Glomerular endothelial cell (primary cell): ENCODE data around the gene TP63. TPM values are rescaled to one million over a fixed set of nuclear protein-coding genes. Genes with fewer than 3 reads are reported as not detected.
"Not testable (repeated sequence)": the region's sequence is repeated elsewhere in the genome, so short reads cannot be mapped to it uniquely, and the experiment has no call there.

Source experiments
- DNase-seq: peaks from one replicate; pipeline ENCODE4 v3.0.0-alpha.2; 2011; ENCODE audit warnings: low read depth, low spot score; ENCODE audit errors: extremely low read depth
- total RNA-seq: library from RNA; depleted of rRNA; stranded (reverse); fragments of >200 nt; gene quantifications from 2 replicates; pipeline ENCODE4 v1.2.3, GENCODE V29; 2015

The TP63 gene
- total RNA-seq, 1 donor from 2014 or later = 0.53 TPM

GRCh38 chr3:189625071-189625470 lies 6.1 kb upstream of the TP63 start:
- DNase-seq = no peak

- DNase-seq = no peak
Measured at GRCh38 chr3:189625572-189625971, 5.6 kb upstream of the TP63 start.

DNA sequence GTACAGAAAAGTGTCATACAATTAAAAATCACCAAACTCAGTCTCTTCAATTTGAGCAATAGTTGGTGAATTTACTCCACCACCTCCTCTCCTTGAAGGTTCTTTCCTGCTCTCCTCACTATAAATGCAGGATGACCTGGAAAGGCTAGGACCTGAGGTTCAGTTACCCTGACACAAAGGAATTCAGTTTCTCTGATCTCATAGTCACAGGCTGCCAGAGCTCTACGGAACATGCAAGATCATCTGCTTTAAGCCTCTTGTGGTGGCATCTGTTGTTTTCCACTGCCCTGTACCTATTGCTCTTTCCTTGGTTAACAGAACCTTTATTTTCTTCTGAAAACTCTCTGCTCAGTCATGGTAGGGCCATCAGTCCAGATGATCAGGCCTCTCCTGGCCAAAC lies 4.9 kb upstream of the TP63 start:
- DNase-seq = no peak

GRCh38 chr3:189629803-189630455 lies 1.3 kb upstream of the TP63 start:
- no peak for DNase-seq

DNA sequence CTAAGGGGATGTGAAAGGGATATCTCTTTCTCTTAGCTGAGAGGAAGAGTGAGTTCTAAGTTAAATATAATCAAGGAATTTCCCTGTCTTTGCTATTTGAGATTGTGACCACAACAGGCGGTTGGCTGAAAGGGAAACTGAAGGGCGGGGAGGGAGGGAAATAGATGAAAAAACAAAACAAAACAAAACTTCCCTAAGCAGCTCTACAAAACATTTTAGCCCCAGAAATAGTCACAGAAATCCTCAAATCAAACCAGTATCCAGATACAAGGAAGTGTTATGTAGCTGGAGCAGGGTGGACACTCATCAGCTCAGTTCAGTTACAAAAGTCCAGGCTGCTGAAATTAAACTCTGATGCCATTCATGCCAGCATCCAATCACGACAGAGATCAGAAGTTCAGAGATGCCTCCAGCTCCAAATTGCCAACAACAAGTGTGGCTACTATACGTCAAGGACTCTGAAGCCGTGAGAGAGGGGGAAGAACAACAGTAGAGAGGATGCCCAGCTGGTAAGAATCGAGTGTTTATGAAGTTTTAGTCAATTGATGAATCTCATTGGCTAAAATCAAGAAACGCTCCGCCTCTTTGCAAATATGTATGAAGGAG lies 319 bp upstream of the TP63 start:
- DNase-seq = no peak

GRCh38 chr3:189631409-189631808 lies 220 bp downstream of the TP63 start:
- no peak for DNase-seq

DNA sequence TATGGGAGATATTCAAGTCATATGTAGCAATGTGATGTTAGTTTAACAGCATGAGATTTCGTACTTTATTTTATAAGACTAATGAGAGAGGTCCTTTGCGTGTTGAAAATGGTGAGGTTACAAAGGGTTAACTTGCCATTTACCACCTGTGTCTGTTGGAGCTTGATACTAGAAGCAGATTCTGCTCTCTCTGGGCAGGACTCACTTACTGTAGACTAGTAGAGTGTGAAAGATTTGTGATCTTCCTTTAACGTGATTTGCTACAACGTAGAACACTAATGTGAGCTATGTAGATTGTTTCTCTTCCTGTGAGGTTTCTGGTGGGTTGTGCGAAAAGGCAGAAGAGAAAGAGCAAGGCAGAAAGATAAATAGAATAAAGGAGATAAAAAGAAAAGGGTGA lies 1.1 kb downstream of the TP63 start:
- no peak for DNase-seq

DNA sequence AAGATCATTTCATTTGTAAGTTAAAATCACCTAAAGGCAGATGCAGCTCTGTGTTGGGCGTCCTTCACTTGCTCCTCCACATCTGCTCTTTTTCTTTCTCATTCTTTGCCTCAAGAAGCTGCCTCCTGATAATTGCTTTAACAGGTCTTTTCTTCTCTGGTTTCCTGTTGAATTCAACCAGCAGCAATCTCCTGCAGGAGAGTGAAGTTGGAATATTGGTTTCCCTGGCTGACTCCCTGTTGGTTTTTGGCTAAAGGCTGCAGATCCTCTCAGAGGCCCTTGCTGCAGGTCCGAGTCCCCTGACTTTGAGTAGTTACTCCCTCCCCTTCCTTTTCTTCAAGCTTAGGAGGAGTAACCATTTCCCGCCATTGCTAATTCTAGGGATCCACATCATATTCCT lies 4.2 kb downstream of the TP63 start:
- DNase-seq = no peak

GRCh38 chr3:189636048-189636447 lies 4.9 kb downstream of the TP63 start:
- no peak for DNase-seq

DNA sequence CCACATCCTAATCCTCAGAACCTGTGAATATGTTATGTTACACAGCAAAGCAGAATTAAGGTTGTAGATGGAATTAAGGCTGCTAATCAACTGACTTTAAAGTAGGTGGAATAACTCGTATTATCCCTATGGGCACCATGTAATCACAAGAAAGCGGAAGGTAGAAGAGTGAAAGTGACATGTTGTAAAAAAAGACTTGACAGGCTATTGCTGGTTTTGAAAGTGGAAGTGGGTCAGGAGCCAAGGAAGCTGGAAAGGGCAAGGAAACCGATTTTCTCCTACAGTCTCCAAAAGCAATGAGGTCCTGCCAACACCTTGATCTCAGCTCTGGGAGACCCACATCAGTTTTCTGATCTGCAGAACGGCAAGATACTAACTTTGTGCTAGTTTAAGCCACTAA lies 6.6 kb downstream of the TP63 start:
- no peak for DNase-seq

DNA sequence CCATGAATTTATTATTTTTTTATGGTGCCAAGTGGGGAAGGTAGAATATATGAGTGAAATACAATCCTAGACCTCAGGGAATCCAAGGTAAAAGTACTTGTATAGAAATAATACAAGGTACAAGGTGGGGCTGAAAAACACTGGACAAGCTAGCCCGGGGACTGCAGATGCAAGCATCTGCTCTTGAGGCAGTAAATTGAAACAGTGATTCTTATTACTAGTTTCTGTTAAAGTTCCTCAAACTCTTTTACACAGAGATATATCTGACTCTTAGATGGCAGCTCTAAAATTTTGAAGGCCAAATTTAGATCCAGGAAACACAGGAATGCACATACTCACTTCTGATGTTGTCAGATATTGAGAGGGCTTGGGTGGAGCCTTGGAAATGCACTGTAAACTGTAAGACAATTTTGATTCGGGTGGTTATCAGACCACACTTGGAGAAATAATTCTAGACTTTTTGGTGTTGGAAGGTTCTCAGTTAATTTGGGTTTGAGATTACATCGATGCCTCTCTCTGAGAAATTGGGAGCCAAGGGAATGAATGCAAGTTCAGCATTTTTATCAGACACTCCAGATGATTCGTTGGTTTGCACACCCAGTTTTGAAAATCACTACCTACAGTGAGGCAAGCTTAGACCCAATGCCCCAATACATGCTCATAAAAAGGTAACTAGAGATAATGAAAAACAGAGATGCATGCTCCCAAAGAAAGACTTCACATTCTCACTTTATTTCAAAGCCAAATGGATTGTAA lies 7.3 kb downstream of the TP63 start:
- no peak for DNase-seq

DNA sequence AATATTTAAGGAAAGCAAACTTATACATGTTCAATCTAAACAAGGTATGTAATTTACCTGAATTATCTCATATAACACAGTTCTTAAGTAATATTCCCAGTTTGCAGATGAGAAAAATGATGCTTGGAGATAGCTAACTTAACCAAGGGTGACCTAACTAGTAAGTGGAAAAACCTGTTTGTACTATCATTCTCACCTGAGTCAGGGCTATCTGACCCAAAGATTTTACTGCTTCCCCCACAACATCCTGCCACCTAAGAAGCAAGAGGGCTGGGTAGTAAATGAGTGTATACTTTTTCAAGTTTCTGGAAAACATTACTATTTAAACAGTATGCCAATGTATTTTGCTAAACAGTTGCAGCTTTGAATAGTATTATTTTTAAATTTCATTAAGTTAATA lies 10.6 kb downstream of the TP63 start:
- no peak for DNase-seq

- DNase-seq = no peak
Measured at GRCh38 chr3:189646853-189647542, 15.8 kb downstream of the TP63 start.

GRCh38 chr3:189652042-189652441 lies 20.9 kb downstream of the TP63 start:
- DNase-seq = no peak

- no peak for DNase-seq
Measured at GRCh38 chr3:189655617-189656016, 24.4 kb downstream of the TP63 start.

GRCh38 chr3:189659571-189659970 lies 28.4 kb downstream of the TP63 start:
- no peak for DNase-seq

GRCh38 chr3:189664311-189664710 lies 33.1 kb downstream of the TP63 start:
- no peak for DNase-seq

DNA sequence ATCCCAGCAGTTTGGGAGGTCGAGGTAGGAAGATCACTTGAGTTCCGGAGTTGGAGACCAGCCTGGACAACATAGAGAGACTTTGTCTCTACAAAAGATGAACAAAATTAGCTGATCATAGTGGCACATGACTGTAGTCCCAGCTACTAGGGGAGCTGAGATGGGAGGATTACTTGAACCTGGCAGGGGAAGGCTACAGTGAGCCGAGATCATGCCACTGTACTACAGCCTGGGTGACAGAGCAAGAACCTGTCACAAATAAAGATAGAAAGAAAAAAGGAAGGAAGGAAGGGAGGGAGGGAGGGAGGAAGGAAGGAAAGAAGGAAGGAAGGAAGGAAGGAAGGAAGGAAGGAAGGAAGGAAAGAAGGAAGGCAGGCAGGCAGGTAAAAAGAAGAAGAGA lies 41.2 kb downstream of the TP63 start:
- DNase-seq = not testable (repeated sequence)

DNA sequence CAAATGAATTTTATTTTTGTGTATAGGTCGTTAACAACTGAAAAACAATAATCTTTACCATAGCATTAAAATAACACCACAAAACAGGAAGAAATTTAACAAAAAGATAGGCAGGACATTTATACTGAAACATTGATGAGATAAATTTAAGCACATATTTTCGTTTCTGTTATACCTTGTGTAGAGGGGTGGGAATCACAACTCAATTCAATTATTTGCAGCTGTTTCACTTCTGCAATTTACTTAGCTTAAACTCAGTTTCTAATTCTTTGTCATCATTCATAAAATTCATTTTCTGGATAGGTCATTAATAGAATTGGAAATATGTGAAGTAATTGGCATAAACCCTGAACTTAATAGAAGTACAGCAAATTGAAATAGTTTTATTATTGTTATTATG lies 42.3 kb downstream of the TP63 start:
- no peak for DNase-seq

- no peak for DNase-seq
Measured at GRCh38 chr3:189674249-189674913, 43.2 kb downstream of the TP63 start.

- DNase-seq = no peak
Measured at GRCh38 chr3:189677667-189678066, 46.5 kb downstream of the TP63 start.
